Suppressor macrophage (primary cell): ENCODE measurements around the gene MSTN.
"Not testable (repeated sequence)": the region's sequence is repeated elsewhere in the genome, so short reads cannot be mapped to it uniquely, and the experiment has no call there.

ENCODE experiments used
- DNase-seq, 4 experiments: peaks; one replicate each; pipeline ENCODE4 v3.0.0-alpha.2; 2020 to 2022

The MSTN gene

DNA sequence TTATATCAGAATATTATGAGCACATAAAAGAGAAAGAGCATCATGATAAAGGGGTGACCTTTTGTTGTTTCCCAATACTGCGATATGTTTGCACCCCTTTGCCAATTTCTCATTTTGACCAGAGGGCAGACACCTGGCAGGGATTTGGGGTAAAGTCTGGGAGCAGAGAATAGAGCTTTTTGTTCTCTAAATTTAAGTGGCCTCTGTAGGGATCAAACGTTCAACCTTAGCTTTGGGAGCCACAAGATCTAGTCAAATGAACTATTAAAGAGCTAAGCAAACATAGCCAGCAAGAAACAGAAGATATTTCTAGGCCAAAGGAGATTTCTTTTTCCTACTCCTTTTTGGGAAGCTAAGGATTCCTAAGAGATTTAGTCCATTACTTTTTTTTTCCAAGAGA is 1.1 kb upstream of the MSTN start:
- no peak for DNase-seq

DNA sequence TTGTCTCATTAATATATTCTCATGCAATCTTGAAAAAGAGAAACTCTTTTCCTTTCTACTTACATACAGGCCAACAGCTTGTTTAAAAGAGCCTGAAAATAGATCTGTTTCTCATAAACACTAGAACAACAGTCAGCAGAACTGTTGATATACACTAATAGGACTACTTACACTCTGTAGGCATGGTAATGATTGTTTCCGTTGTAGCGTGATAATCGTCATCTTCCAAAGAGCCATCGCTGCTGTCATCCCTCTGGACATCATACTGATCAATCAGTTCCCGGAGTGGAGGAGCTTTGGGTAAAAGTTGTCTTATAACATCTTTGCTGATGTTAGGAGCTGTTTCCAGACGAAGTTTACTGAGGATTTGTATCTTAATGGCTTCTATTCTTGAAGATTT is 476 bp downstream of the MSTN start:
- no peak for DNase-seq

DNA sequence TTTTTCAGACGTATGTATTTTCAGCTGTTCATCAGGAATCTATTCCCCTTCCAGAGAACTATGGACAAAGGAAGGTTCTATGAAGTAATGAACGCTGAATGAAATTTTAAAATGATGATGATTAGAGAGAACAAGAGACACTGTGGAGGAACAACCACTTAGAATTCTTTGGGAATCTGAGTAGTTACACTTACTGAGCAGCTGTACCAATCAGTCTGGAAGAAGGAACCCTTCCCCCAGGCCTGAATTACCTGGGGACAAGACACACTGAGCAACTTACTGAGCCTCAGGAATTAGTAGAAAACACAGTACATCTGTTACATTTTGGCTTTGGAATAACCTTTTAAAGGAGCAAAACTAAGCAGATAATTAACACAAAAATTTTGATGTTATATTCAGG is 1.9 kb downstream of the MSTN start:
- DNase-seq: no peak

DNA sequence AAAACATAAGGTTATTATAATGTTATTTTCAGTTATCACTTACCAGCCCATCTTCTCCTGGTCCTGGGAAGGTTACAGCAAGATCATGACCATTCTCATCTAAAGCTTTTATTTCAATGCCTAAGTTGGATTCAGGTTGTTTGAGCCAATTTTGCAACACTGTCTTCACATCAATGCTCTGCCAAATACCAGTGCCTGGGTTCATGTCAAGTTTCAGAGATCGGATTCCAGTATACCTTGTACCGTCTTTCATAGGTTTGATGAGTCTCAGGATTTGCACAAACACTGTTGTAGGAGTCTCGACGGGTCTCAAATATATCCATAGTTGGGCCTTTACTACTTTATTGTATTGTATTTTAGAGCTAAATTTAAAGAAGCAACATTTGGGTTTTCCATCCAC is 2.5 kb downstream of the MSTN start:
- no peak for DNase-seq

DNA sequence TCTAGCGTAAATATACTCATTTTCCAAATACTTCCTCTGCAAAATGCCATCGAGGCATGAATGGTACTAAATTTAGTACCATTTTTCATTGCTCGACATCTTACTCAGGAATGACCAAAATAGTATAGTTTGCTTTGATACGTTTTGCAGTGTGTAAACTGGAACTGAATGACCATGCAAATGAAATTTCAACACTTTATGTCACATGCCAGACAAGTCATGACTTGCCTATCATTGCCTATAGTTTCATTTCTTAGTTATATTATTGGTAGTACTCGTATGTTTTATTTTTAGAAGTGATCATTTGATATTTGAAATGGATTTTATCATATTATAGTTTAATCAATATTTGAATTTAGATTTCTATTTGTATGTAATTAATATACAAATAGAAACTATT is 9.1 kb downstream of the MSTN start:
- peak in 2 of 4 experiments; percentile 3 to 4 for DNase-seq

DNA sequence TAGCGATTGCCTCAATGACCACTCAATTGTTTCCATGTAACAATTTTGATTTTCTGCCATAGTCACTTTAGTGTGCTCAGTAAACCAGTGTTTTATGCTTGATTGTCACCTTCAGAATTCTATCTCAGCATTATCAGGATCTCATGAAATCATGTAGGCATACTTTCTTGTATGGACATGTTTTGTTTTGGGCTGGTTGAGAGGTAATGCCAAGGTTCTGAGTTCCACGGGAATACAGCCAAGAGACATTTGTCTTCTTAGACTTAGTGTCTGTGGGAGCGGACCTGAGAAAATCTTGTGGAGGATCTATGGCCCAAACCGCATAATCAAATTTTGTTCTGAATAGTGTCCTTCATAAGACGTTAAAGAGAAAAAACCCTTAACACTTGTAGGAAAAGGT is 10.2 kb downstream of the MSTN start:
- no peak for DNase-seq

DNA sequence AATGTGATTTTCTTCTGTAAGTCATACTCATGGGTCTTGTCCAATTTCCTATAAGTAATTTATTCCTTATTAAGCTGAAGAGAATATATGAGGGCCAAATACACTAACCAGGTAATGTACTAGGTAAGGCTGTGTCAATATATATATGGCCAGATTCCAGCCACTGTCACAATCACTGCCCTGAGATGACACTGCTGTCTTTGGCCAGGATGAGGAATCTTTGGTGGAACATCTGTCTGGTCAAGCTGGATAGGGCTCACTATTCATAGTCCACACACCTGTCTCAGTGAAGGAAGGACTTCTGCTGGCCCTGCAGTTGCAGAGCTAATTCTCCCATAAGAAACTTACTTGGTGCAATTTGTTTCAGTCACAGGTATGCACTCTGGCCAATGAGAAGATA is 11.3 kb downstream of the MSTN start:
- DNase-seq: no peak

DNA sequence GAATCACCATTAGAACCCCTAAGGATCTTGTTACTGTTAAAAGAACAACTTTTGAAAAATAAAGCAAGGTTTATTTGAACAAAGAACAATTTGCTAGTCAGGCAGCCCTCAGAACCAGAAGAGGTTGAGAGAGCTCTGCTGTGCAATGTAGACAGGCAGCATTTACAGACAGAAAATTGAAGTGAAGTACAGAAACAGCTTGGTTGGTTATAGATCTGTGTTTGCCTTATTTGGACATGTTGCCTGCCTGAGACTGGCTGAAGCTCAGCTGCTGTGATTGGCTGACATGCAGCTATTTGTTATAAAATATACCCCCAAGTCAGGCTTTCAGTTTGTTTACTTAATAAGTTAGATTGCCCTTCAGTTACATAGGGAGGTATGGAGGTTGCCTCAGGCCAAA is 12.5 kb downstream of the MSTN start:
- no peak for DNase-seq

DNA sequence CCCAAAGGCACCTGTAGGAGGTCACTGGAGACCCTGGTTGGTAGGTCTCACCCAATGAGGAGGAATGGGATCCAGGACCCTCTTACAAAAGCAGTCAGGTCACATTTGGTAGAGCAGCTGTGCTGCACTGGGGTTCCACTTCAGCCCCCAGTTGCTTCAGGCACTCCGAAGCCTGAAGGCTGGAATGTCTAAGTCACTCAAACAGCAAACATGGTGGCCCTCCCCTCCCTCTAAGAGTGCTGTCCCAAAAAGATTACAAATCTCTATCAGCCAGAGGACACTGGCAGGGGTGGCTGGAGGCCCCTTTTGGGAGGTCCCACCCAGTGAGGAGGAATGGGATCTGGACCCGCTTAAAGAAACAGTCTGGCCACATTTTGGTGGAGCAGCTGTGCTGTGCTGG is 17.7 kb downstream of the MSTN start:
- DNase-seq: no peak

DNA sequence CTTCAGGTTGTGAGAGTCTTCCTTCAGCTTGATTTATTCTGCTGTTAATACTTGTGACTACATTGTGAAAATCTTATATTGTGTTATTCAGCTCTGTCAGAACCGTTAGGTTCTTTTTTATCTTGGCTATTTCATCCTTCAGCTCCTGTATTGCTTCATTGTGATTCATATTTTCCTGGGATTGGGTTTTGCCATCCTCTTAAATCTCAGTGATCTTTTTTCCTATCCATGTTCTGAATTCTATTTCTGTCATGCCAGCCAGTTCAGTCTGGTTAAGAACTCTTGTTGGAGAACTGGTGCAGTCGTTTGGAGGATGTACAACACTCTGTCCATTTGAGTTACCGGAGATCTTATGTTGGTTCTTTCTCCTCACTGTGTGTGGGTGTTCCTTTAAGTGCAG is 19.1 kb downstream of the MSTN start:
- DNase-seq: no peak

DNA sequence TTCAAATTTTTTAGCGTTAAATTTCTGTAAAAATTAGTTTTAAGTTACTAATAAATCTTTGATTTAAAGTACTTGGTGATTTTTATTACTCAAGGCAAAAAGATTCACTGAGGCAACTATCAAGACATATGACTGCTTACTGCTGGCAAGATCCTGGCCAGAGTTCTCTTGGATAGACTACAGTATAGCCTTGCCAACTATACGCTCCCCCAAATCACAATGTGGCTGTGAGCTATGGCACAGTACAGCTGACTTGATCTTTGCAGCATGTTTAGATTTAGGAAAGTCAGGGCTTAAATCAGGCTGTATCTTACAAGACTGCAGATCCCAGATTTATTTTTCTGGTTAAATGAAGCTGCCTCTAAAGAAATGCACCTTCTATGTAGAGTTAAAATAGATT is 26.5 kb downstream of the MSTN start:
- DNase-seq: no peak

DNA sequence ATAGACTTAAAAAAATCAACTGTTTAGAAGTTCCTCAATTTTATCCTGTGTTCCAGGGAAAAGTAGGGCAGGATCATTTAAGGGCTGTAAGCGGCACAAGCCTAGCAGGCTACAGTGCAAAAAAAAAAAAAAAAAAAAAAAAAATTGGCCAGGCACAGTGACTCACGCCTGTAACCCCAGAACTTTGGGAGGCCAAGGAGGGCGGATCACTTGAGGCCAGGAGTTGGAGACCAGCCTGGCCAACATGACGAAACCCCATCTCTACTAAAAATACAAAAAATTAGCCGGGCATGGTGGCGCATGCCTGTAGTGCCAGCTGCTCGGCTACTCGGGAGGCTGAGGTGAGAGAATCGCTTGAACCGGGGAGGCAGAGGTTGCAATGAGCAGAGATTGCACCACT is 28.1 kb downstream of the MSTN start:
- DNase-seq: not testable (repeated sequence)

DNA sequence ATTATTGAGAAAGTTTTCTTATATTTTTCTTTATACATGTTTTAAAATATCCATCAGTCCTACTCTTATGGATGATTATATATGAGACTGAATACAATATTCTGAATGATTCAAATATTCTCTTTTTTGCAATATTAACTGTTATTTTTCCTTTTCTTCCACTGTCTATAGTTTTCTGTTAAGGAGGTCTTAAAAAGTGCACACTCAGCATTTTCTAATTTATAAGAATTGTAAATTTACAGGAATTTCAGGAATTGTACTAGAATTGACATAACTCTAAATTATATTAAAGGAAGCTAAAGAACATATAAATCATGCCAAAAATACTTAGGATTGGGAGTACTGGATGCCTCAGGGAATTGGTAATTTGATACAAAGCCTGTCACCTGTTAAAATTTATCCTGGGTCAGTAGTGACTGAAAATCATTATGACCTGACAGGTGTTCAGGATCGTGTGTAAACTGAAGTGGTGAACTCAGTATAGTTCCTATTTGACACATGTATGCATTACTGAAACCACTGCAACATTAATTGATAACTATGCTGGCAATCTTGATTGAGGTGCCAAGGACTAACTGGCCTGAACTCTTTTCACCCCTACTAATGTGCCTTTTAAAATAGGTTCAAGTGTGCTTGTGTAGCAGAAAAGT is 30.4 kb downstream of the MSTN start:
- no peak for DNase-seq

DNA sequence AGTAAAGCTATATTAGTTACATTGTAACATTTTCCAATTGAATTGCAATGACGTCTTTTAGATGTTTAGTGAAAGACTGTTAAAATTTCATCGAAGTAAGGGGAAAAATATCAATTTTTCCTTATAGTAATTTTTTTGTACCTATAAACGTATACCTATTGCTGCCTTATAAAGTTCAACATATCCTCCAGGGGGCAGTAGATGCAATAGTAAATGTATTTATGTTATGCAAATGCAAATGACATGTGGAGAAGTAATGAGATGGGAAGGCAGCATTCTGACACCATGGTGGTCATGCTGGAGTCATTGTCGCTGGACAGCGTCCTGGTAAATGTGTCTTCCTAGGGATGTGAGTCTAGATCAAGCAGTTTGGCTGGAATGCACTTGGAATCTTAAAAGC is 38.7 kb downstream of the MSTN start:
- peak; percentile 9 to 67 (median 54) for DNase-seq

DNA sequence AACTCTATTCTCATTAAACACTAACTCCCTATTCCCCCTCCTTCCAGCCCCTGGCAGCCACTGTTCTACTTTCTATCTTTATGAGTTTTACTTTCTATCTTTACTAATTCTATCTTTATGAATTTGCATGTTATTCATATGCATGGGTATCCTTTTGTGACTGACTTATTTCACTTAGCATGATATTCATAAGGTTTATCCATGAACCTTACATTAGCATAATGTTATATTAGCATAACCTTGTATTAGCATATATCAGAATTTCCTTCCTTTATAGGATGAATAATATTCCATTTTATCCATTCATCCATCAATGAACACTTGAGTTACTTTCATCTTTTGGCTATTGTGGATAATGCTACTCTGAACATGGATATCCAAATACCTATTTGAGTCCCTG is 41.8 kb downstream of the MSTN start:
- DNase-seq: no peak

DNA sequence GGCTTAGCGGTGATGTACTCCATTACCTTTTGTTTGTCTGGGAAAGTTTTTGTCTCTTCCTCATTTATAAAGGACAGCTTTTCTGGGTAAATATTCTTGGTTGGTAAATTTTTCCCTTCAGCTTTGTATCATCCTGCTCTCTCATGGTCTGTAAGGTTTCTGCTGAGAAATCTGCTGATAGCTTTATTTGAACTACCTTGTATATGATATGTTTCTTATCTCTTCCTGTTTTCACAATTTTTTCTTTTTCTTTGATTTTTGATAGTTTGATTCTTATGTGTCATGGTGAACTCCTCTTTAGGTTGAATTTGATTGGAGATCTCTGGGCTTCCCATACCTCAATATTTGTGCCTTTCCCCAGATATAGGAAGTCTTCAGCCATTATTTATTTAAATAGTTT is 44.7 kb downstream of the MSTN start:
- no peak for DNase-seq

DNA sequence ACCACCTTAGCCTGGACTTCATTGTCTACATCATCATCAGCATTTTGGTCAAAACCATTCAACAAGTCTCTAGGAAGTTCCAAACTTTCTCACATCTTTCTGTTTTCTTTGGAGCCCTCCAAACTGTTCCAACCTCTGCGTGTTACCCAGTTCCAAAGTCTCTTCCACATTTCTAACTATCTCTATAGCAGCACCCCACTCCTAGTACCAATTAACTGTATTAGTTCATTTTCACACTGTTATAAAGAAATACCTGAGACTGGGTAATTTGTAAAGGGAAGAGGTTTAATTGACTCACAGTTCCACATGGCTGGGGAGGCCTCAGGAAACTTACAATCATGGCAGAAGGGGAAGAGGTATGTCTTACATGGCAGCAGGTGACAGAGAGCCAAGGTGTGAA is 46.6 kb downstream of the MSTN start:
- not testable (repeated sequence) for DNase-seq
